ENCODE data around the gene KRT38.

Gene KRT38

DNA sequence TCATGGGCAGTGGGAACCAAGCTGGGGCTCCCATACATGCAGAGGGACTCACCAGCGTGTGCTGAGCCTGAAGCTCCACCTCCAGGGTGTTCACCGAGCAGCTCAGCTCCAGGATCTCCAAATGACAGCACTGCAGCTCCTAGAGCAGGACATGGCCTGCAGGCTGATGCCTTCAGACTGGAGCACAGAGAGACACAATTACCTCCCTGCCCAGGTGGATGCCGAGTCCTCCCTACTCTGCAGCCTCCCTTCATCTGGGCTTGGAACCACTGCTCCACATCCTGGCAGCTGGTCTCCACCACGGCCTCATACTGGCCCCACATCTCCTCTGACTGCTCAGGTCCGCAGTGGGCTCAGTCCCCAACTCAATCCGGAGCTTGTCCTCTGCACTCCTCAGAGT is 8.2 kb upstream of the KRT38 start:
- TF ChIP-seq, protein P1, sequence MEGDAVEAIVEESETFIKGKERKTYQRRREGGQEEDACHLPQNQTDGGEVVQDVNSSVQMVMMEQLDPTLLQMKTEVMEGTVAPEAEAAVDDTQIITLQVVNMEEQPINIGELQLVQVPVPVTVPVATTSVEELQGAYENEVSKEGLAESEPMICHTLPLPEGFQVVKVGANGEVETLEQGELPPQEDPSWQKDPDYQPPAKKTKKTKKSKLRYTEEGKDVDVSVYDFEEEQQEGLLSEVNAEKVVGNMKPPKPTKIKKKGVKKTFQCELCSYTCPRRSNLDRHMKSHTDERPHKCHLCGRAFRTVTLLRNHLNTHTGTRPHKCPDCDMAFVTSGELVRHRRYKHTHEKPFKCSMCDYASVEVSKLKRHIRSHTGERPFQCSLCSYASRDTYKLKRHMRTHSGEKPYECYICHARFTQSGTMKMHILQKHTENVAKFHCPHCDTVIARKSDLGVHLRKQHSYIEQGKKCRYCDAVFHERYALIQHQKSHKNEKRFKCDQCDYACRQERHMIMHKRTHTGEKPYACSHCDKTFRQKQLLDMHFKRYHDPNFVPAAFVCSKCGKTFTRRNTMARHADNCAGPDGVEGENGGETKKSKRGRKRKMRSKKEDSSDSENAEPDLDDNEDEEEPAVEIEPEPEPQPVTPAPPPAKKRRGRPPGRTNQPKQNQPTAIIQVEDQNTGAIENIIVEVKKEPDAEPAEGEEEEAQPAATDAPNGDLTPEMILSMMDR (IDR thresholded peaks at IDR 0.05; ENCODE audit: low read depth, low read length, missing control alignments) = no peak
- Histone ChIP-seq H3K4me3 (ENCODE audit: low read depth, low read length) (no peak overlapping the region), H3K36me3 (replicated peaks) (no peaks in the 10 kb centered on the region), H3K27ac (no peak overlapping the region), H3K27me3 (replicated peaks) (no peaks in the 10 kb centered on the region)
- no peak for DNase-seq
- in situ Hi-C loops (cut with HindIII; ENCODE audit: low pct_ligation_motif_present, low sequenced_read_pairs) = no loop called here

DNA sequence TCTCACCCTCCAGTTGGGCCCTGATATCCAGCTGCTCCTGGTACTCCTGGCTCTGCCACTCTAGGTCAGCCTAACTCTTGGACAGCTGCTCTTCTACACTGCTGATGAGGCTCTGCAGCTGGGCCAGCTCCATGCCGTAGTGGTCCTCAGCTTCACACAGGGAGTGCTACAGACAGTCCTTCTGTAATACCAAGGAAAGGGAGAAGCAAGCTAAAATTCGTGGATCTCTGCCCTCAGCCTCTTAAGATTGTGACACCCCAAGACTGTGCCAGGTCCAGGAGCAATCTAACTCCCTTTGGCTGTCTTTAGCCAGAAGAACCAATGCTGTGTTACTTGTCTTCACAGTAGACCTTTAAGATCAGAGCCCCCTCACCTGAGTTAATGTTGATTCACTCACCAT is 7.7 kb upstream of the KRT38 start:
- in situ Hi-C loops (cut with HindIII; ENCODE audit: low pct_ligation_motif_present, low sequenced_read_pairs) = no loop called here
- TF ChIP-seq, protein P1 (IDR thresholded peaks at IDR 0.05; ENCODE audit: low read depth, low read length, missing control alignments) = no peak
- DNase-seq = no peak
- H3K27me3 ChIP-seq (replicated peaks) = no peaks in the 10 kb centered on the region
- no peaks in the 10 kb centered on the region for H3K36me3 ChIP-seq (replicated peaks)
- H3K4me3 ChIP-seq (ENCODE audit: low read depth, low read length) = no peak overlapping the region
- no peak overlapping the region for H3K27ac ChIP-seq

DNA sequence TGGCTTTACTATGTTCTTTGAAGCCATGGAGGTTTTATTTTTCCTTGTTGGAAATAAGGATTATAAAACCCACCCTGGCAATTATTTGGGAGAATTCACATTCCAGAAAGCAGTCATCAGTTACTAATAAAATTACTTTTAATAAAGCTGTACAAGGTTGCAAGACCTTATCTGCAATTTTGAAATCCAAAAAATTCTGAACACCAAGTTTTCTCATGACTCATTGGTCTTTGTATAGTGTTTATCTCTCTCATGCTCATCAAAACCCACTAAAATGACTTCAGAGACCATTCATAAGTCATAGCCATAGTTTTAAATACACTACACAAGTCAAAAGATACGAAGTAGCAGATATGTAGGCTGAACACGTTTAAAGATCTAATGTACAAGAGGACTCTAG is 6.0 kb upstream of the KRT38 start:
- Histone ChIP-seq H3K27me3 (replicated peaks) (no peaks in the 10 kb centered on the region), H3K4me3 (ENCODE audit: low read depth, low read length) (no peak overlapping the region), H3K27ac (peak overlapping the region; percentile 69), H3K36me3 (replicated peaks) (no peaks in the 10 kb centered on the region)
- TF ChIP-seq, protein P1 (IDR thresholded peaks at IDR 0.05; ENCODE audit: low read depth, low read length, missing control alignments) = no peak
- DNase-seq = peak; percentile 33
- in situ Hi-C loops (cut with HindIII; ENCODE audit: low pct_ligation_motif_present, low sequenced_read_pairs) = no loop called here

DNA sequence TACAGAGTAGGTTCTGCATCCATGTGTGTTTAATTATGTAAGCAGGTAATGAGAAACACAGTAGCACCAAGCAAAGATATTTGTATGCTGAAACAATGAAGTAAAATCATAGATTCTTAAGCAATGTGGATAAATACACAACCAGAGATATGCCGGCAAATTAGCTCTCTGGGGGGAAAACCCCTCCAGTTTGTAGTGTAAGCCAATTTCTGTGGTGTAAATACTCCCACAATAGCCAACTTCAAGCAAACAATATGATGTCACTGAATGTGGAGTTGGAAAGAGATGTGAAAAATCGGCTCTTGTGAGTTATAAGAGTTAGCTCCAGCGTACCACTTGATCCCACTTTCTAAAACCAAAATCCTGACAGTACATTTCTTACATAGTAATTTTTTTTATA is 3.9 kb upstream of the KRT38 start:
- in situ Hi-C loops (cut with HindIII; ENCODE audit: low pct_ligation_motif_present, low sequenced_read_pairs) = no loop called here
- no peak overlapping the region for H3K27ac ChIP-seq

DNA sequence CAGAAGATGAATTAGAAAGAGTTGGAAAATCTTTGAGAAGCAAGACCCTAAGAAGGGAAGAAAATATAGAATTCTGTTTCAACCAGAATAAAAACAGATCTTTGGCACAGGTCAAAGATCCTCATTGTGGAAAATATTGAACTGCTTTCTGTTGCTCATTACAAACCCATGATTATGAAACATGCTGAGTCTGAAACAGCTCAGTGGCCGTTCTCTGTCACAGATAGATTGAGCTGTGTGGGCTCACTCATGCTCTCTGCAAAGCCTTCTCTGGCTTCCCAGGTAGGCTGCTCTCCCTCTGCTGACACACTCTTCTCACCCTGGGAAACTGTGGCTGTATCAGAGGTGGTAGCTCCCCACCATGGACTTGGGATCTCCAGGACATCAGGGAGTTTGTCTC is 3.4 kb upstream of the KRT38 start:
- H3K4me3 ChIP-seq (ENCODE audit: low read depth, low read length) = no peak overlapping the region
- no peaks in the 10 kb centered on the region for H3K36me3 ChIP-seq (replicated peaks)
- DNase-seq = no peak
- TF ChIP-seq, protein P1 (IDR thresholded peaks at IDR 0.05; ENCODE audit: low read depth, low read length, missing control alignments) = no peak
- no peaks in the 10 kb centered on the region for H3K27me3 ChIP-seq (replicated peaks)
- no peak overlapping the region for H3K27ac ChIP-seq
- in situ Hi-C loops (cut with HindIII; ENCODE audit: low pct_ligation_motif_present, low sequenced_read_pairs) = no loop called here

More for the DNA sequence above, 3.9 kb upstream of the KRT38 start:
- Histone ChIP-seq H3K27me3 (replicated peaks) (no peaks in the 10 kb centered on the region), H3K36me3 (replicated peaks) (no peaks in the 10 kb centered on the region), H3K4me3 (ENCODE audit: low read depth, low read length) (no peak overlapping the region)
- TF ChIP-seq, protein P1 (IDR thresholded peaks at IDR 0.05; ENCODE audit: low read depth, low read length, missing control alignments) = no peak
- no peak for DNase-seq

DNA sequence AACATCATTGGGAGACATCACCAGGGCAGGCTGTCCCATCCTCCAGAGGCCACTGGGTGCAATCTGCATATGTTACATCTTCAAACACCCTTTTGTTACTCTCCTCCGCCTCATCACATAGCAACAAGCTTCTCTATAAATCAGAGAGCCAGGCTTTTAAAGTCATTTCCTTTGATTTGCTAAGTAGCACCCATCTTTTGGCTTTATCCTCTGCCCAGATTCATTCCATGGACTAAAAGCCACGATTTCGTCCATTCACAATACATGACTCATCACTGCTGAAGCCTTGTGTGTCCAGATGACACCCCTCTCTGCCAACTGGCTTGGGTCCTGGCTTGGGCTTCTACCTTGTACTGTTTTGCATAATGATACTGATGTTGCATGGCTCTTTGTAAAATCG is 2.0 kb upstream of the KRT38 start:
- TF ChIP-seq, protein P1 (IDR thresholded peaks at IDR 0.05; ENCODE audit: low read depth, low read length, missing control alignments) = no peak
- no peak overlapping the region for H3K27ac ChIP-seq
- peak; percentile 56 for DNase-seq
- in situ Hi-C loops (cut with HindIII; ENCODE audit: low pct_ligation_motif_present, low sequenced_read_pairs) = no loop called here
- no peaks in the 10 kb centered on the region for H3K36me3 ChIP-seq (replicated peaks)
- H3K27me3 ChIP-seq (replicated peaks) = no peaks in the 10 kb centered on the region
- no peak overlapping the region for H3K4me3 ChIP-seq (ENCODE audit: low read depth, low read length)

Data from brain microvascular endothelial cell (primary cell).